Measurements from ENCODE around the gene HIF1A. TPM values are rescaled to one million over a fixed set of nuclear protein-coding genes. Genes with fewer than 3 reads are reported as not detected.
A peak's percentile ranks its signal among the peaks of the same experiment; 100 is the strongest.

HIF1A gene
- total RNA-seq, result 10 to 100 TPM; 81.2 to 89.1 TPM

- no peaks in the 10 kb centered on the region for H3K36me3 ChIP-seq
- H3K4me3 ChIP-seq, result peak within 1 kb of the TSS; percentile 89 to 94
- peak within 1 kb of the TSS; percentile 96 to 99 for H3K27ac ChIP-seq
- TF ChIP-seq, protein P1, sequence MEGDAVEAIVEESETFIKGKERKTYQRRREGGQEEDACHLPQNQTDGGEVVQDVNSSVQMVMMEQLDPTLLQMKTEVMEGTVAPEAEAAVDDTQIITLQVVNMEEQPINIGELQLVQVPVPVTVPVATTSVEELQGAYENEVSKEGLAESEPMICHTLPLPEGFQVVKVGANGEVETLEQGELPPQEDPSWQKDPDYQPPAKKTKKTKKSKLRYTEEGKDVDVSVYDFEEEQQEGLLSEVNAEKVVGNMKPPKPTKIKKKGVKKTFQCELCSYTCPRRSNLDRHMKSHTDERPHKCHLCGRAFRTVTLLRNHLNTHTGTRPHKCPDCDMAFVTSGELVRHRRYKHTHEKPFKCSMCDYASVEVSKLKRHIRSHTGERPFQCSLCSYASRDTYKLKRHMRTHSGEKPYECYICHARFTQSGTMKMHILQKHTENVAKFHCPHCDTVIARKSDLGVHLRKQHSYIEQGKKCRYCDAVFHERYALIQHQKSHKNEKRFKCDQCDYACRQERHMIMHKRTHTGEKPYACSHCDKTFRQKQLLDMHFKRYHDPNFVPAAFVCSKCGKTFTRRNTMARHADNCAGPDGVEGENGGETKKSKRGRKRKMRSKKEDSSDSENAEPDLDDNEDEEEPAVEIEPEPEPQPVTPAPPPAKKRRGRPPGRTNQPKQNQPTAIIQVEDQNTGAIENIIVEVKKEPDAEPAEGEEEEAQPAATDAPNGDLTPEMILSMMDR (IDR thresholded peaks at IDR 0.05), result no peak
- peaks cover 0 to 28% of the 10 kb centered on the region in 2 donors for H3K4me1 ChIP-seq
- H3K27me3 ChIP-seq, result no peaks in the 10 kb centered on the region
- peak; percentile 96 for DNase-seq (ENCODE audit: low spot score)
- no peaks in the 10 kb centered on the region for H3K9me3 ChIP-seq
Measured at GRCh38 chr14:61694830-61695694, at the start of gene HIF1A. Gene HIF1A (plus strand): TSS chr14:61695513. CDS start chr14:61695805, 292 bp downstream.

DNA sequence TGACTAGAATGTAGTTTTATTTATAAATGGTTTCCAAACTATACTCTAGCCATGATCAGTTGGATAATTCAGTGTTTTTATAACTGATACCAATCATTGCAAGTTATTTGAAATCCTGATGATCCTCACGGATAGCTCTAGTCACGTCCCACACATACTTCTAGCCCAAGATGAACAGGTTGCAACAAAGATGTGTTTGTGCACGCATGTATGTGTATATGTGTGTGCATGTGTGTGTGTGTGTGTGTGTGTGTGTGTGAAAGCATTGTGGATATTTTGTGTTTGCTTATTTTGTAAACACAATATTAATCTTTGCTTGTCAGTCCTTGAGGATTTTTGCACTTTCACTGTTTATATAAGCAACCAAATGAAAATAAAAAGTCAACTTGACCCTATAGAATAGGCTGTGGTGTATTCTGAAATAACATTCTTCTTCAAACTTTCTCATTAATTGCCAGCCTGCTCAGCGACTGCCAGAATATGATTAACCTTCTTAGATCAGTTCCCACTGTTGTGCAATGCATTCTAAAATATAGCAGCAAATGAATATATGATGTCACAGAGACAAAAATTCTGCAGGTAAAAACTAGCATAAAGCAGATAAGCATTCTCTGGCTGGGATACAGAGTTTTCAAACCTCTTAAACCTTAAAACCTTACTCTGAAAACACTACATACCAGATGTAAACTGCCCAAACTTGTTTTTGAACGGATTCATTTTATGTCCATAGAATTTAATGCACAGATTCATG is 48.8 kb upstream of the HIF1A start:
- TF ChIP-seq, protein P1 (IDR thresholded peaks at IDR 0.05), result no peak
- Histone ChIP-seq H3K27me3 (no peaks in the 10 kb centered on the region), H3K4me1 (no peaks in the 10 kb centered on the region), H3K4me3 (no peak overlapping the region), H3K9me3 (no peaks in the 10 kb centered on the region), H3K27ac (no peak overlapping the region), H3K36me3 (no peaks in the 10 kb centered on the region)
- no peak for DNase-seq (ENCODE audit: low spot score)

- Histone ChIP-seq H3K9me3 (no peaks in the 10 kb centered on the region), H3K27me3 (no peaks in the 10 kb centered on the region), H3K36me3 (no peaks in the 10 kb centered on the region), H3K4me3 (no peak overlapping the region), H3K27ac (no peak overlapping the region), H3K4me1 (peaks cover 0 to under 1% of the 10 kb centered on the region in 2 donors)
- DNase-seq (ENCODE audit: low spot score), result no peak
- TF ChIP-seq, protein P1 (IDR thresholded peaks at IDR 0.05), result no peak
Measured at GRCh38 chr14:61647704-61648103, 47.6 kb upstream of the HIF1A start.

DNA sequence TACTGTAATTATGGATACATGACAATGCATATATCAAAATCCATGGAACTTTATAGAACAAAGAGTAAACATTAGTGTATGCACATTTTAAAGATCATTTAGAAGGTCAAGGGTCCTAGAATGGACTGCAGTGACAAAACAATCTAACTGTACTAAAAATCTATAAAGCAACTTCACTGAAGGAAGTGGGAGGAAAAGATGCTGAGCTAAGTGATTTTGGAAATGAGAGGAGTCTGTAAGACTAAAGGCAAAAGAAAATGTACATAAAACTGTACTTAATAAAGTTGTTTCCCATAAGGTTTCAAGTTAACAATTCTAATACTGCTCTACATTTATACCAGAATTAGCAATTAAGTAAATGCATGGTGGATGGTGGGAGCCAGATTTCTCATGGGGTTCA is 46.9 kb upstream of the HIF1A start:
- no peaks in the 10 kb centered on the region for H3K9me3 ChIP-seq
- no peak overlapping the region for H3K27ac ChIP-seq
- H3K27me3 ChIP-seq, result no peaks in the 10 kb centered on the region
- H3K4me1 ChIP-seq, result peaks cover 0 to 6% of the 10 kb centered on the region in 2 donors
- no peak for DNase-seq (ENCODE audit: low spot score)
- no peaks in the 10 kb centered on the region for H3K36me3 ChIP-seq
- TF ChIP-seq, protein P1 (IDR thresholded peaks at IDR 0.05), result no peak
- no peak overlapping the region for H3K4me3 ChIP-seq

- Histone ChIP-seq H3K4me3 (no peak overlapping the region), H3K36me3 (no peaks in the 10 kb centered on the region), H3K27me3 (no peaks in the 10 kb centered on the region), H3K4me1 (peaks cover 0 to 10% of the 10 kb centered on the region in 2 donors), H3K27ac (no peak overlapping the region), H3K9me3 (no peaks in the 10 kb centered on the region)
- no peak for DNase-seq (ENCODE audit: low spot score)
- TF ChIP-seq, protein P1 (IDR thresholded peaks at IDR 0.05), result no peak
Measured at GRCh38 chr14:61649283-61649682, 46.0 kb upstream of the HIF1A start.

Data from right atrium auricular region (tissue), 2 donors.